Psoas muscle (tissue), 8 donors: ENCODE results near the gene MCM8. TPM values are rescaled to one million over a fixed set of nuclear protein-coding genes. Genes with fewer than 3 reads are reported as not detected.

Source experiments
- ATAC-seq, 4 donors: fragments of 200-7000 bp; cut with Tn5 transposase; one replicate each; pipeline ENCODE4 v1.9.1; 2020; ENCODE audit warnings: moderate library complexity in 3 of 4, mild to moderate bottlenecking in 2 of 4
- DNase-seq, 2 donors: peaks; one replicate each; pipeline ENCODE4 v3.0.0-alpha.2; 2020
- H3K27ac ChIP-seq: fragments of 200-600 bp; one replicate; pipeline ENCODE4 v1.8.0; 2022
- H3K27me3 ChIP-seq, 3 donors: fragments of 200-600 bp in 1 of 3; one replicate each; pipeline versions ENCODE4 v1.6.1 to v1.8.0; 2013 to 2022; ENCODE audit warnings: low read length in 2 of 3, mild to moderate bottlenecking in 2 of 3, moderate library complexity in 1 of 3; ENCODE audit not compliant: insufficient read depth in 3 of 3
- H3K36me3 ChIP-seq, 2 donors: fragments of 200-600 bp in 1 of 2; one replicate each; pipeline versions ENCODE4 v1.6.1 to v1.8.0; 2013 to 2022; ENCODE audit warnings: low read depth in 1 of 2, mild to moderate bottlenecking in 1 of 2, moderate library complexity in 1 of 2; ENCODE audit not compliant: insufficient read depth in 1 of 2
- H3K4me1 ChIP-seq: fragments of 200-600 bp; one replicate; pipeline ENCODE4 v1.8.0; 2022
- H3K4me3 ChIP-seq: fragments of 200-600 bp; one replicate; pipeline ENCODE4 v1.8.0; 2022; ENCODE audit warnings: mild to moderate bottlenecking
- H3K9me3 ChIP-seq: fragments of 200-600 bp; one replicate; pipeline ENCODE4 v1.8.0; 2022
- WGBS, 3 donors: extraction: QIAGEN DNeasy Blood & Tissue Kit; methylation state at CpG; one replicate each; pipeline versions ENCODE4 v1.1.6 to v1.1.7; 2013; 5-methylcytosine and 5-hydroxymethylcytosine counted together
- intact Hi-C, 2 donors: fragments of 100-400 bp; cut with DNase I; formaldehyde crosslinking; loops; one replicate each; pipeline versions ENCODE4 v1.11.0 to v1.14.2; 2022
- polyA plus RNA-seq, 3 donors: library from polyadenylated mRNA; stranded (reverse); fragments of 200-250 nt; gene quantifications; one replicate each; pipeline ENCODE4 v1.2.3, GENCODE V29; 2013
- total RNA-seq, 4 donors: library from RNA; stranded (reverse); fragmentation: NEBNext Ultra II Directional in 2 of 4; extraction: Animal tissue kit (Norgen Biotek cat#: 25700) in 2 of 4; gene quantifications; one replicate each; pipeline versions ENCODE4 v1.2.1 to v1.2.4, GENCODE V29; 2021 to 2023
- TF ChIP-seq, protein P1 (sequence below): fragments of 200-600 bp; IDR thresholded peaks from one replicate; pipeline ENCODE4 v1.8.0; 2022; ENCODE audit warnings: antibody characterized with exemption
- donor health status: healthy with polysubstance abuse.
- donor health status: DM: no; HTN: no; CAD: no; lungs with moderate emphysema.
- donor health status: Bipolar disorder and iron deficiency.
- donor health status: healthy.
- donor health status: DM: yes; HTN: yes; CAD: no.
- donor health status: DM: no; HTN: no; CAD: no.
- donor health status: DM: no; HTN: no; CAD: no.
- donor health status: DM: yes; HTN: yes; CAD: no.

MCM8 gene
- total and polyA plus RNA-seq, 7 donors, result 2.9 to 14.8 (median 6.2) TPM

DNA sequence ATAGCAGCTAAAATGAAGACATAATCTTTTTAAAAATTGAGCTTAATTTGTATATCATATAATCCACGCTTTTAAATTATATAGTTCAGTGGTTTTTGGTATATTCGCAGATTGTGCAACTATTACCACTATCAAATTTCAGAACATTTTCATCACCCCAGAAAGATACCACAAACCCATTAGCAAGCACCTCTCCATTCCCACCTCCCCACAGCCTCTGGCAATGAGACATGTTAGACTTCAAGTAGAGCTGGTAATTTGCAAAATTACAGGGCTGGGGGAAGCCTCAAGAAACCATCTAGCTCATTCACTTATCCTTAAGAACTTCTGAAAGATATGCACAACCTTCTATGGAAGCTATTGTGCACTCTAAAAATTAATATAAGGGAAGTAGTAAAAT lies 37.3 kb upstream of the MCM8 start:
- H3K36me3 ChIP-seq, result no peaks in the 10 kb centered on the region
- H3K27me3 ChIP-seq, result peaks cover 0 to 15% (median 3%) of the 10 kb centered on the region in 3 donors
- DNase-seq (no peak), ATAC-seq (no peak)
- H3K4me3 ChIP-seq, result no peak overlapping the region
- peaks cover 4% of the 10 kb centered on the region for H3K4me1 ChIP-seq
- H3K9me3 ChIP-seq, result no peaks in the 10 kb centered on the region
- intact Hi-C loops, result no loop called here
- 91 to 93% (median 91%) methylated on average over 2 of the region's 2 CpGs for WGBS, 3 donors
- no peak overlapping the region for H3K27ac ChIP-seq
- TF ChIP-seq, protein P1, sequence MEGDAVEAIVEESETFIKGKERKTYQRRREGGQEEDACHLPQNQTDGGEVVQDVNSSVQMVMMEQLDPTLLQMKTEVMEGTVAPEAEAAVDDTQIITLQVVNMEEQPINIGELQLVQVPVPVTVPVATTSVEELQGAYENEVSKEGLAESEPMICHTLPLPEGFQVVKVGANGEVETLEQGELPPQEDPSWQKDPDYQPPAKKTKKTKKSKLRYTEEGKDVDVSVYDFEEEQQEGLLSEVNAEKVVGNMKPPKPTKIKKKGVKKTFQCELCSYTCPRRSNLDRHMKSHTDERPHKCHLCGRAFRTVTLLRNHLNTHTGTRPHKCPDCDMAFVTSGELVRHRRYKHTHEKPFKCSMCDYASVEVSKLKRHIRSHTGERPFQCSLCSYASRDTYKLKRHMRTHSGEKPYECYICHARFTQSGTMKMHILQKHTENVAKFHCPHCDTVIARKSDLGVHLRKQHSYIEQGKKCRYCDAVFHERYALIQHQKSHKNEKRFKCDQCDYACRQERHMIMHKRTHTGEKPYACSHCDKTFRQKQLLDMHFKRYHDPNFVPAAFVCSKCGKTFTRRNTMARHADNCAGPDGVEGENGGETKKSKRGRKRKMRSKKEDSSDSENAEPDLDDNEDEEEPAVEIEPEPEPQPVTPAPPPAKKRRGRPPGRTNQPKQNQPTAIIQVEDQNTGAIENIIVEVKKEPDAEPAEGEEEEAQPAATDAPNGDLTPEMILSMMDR, result no peak

DNA sequence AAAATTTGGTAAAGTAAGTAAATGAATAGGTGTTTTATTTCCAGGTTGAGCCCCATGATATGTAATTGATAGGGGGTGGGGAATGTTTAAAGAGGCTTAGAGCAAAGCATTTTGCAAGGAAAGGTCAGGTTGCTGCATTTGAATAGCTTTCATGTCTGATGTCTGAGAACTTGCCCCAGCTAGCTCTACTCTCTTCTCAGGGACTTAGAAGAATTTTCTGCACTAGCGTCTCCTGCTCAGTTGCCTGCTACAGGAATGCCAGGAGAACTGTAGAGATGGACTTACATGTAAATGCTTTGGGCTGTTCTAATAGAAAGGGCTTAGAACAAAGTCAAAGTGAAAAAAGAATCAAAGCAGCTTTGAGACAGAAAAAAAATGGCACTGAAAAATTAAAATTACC lies 35.6 kb upstream of the MCM8 start:
- Histone ChIP-seq H3K27me3 (peaks cover 0 to 12% (median 3%) of the 10 kb centered on the region in 3 donors), H3K36me3 (no peaks in the 10 kb centered on the region), H3K4me3 (no peak overlapping the region), H3K4me1 (peaks cover 4% of the 10 kb centered on the region), H3K9me3 (no peaks in the 10 kb centered on the region), H3K27ac (no peak overlapping the region)
- intact Hi-C loops, result no loop called here
- WGBS, 3 donors, result 4 to 18% (median 8%) methylated on average over 1 of the region's 1 CpG
- no peak for ATAC-seq
- no peak for DNase-seq
- TF ChIP-seq, protein P1, result no peak

DNA sequence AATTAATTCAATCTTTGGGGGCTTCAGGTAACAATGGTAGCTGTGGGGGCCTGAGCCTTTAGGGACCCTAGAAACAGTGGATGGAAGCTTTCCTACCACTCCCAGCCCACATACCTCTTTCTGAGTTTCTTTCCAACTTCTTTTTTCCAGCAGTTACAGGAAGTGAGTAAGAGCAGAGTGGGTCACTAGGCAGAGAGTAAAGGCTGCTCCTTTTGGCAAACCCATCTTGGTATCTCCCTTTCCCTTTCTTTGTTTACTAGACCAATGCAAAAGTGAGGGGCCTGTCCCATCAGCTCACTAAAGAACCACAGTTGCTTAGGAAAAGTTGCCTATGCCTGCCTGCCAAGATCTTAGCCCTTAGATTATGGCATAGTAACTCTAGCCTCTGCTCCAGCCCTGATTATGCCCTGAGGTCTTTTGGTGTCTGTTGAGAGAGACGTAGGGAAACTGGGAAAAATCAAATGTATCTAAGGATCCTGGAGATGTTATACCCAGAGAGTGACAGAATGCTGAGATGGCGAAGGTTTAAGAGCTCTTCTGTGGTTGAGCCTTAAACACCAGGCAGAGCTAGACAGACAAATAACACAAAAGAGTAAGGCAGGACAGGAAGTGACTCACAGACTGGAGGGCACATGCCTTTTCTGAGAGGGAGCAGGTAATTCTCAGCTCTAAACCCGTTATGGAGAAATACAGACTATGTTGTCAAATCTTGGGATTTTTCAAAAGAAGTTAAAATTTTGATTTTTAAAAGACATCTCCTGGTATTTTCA lies 31.4 kb upstream of the MCM8 start:
- Histone ChIP-seq H3K36me3 (no peaks in the 10 kb centered on the region), H3K9me3 (no peaks in the 10 kb centered on the region), H3K4me1 (no peaks in the 10 kb centered on the region), H3K4me3 (no peak overlapping the region), H3K27ac (no peak overlapping the region), H3K27me3 (peaks cover 0 to 4% (median 0%) of the 10 kb centered on the region in 3 donors)
- ATAC-seq (no peak), DNase-seq (no peak)
- intact Hi-C loops, result no loop called here
- TF ChIP-seq, protein P1, result no peak
- 48 to 51% (median 49%) methylated on average over 3 of the region's 3 CpGs for WGBS, 3 donors

DNA sequence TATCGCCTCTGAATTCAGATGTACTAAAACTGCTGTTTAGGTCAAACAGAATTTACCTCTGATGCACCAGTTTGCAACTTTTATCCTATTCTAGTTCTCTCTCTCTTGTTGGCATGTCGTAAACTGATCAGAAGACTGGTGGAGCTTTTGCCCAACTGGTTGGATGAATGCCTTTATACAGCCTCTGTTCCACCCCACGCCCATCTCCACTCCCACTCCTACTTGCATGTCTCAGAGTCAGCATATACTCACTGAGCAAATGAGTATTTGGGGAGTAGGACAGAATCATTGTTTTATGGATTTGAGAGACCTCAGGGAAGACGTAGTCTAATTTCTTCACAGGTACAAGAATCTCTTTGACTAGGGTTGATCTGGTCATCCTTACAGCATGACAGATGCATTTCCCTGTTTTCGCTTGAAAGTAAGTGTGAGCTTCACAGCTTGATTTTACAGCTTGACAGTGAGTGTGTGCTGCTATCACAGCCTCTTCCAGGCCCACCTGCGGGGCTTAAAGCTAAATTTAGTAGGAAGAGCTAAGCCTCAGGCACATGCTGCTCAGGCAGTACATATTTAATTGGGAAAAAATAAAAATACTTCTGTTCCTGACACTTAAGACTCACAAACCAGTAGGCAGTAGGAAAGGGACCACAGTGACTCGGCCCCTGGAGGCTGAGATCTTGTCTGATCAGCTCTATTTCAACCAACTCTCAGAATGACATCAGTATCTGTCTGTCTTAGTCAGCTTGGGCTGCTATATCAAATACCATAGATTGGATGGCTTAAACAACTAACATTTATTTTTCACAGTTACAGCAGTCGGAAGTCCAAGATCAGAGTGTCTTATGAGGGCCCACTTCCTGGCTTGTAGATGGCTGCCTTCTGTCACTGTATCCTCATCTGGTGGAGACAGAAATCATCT lies 30.6 kb upstream of the MCM8 start:
- no peak for DNase-seq
- TF ChIP-seq, protein P1, result no peak
- intact Hi-C loops, result no loop called here
- 68 to 76% (median 69%) methylated on average over 8 of the region's 8 CpGs for WGBS, 3 donors
- no peak for ATAC-seq
- Histone ChIP-seq H3K9me3 (no peaks in the 10 kb centered on the region), H3K27ac (no peak overlapping the region), H3K36me3 (no peaks in the 10 kb centered on the region), H3K4me1 (no peaks in the 10 kb centered on the region), H3K27me3 (peaks cover 0 to 4% (median 0%) of the 10 kb centered on the region in 3 donors), H3K4me3 (no peak overlapping the region)
